Measurements from ENCODE around the gene TSPAN1.

The TSPAN1 gene

GRCh38 chr1:46166521-46167462 lies 8.1 kb upstream of the TSPAN1 start:
- peak; percentile 32 for DNase-seq (ENCODE audit: low spot score)

DNA sequence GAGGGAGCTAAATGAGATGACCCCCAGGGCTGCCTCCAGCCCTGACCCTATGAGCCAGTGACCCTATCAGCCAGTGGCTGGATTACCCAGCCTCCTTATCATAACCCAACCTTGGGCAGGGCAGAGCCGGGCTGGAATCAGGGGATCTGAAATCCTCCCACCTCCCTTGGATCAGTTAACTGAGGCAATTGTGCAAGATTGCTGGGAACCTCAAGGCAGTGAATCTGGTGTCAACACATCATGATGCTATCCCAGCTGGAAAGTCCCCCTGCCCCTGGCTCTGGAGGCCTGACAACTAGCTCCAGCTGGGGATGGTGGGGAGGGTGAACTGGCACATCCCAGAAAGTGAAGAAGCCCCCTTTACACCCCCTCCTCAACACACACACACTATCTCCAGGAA lies 6.4 kb upstream of the TSPAN1 start:
- no peak for DNase-seq (ENCODE audit: low spot score)

GRCh38 chr1:46169811-46170454 lies 5.0 kb upstream of the TSPAN1 start:
- no peak for DNase-seq (ENCODE audit: low spot score)

GRCh38 chr1:46171351-46171750 lies 3.5 kb upstream of the TSPAN1 start:
- DNase-seq (ENCODE audit: low spot score): no peak

DNA sequence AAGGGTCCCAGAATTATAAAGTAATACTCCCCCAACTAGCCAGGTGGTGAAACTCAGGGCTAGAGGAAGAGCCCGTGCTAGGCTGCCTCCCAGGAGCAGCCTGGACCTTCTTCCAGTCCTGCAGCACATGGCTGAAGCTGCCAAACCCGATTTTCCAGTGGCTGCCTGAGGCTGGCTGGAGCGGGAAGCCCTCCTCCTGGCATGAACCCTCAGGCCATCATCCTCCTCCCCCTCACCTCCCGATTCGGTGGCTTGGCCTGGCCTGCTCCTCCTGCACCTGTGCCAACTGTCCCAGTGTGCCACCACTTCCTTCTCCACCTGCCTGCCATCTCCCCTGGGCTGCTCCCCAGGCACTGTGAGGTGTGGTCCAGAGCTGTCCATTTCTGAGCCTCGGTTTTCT lies 3.0 kb upstream of the TSPAN1 start:
- DNase-seq (ENCODE audit: low spot score): no peak

- DNase-seq (ENCODE audit: low spot score): no peak
Observed at GRCh38 chr1:46172321-46172720, 2.6 kb upstream of the TSPAN1 start.

DNA sequence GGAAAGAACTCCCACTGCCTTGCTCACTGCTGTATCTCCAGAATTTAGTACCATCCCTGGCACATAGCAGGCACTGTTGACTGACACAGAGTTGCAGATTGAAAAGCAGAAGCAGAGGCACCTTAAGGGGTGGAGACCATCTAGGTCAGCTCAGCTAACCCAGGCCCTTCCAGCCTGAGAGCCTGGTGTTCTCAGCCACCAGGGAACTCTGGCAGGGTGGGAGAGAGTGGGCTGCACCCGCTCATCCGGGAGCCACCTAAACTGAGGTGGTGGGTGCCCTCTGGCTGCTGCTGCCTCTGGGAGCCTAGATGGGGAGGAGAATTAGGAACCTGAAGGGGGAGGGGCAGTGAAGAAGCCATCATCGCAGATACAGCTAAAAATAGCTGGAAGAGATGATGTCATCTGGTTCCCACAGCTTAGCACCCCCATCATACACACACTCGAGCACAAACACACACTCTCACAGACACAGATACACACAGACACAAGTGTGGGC lies 1.5 kb upstream of the TSPAN1 start:
- DNase-seq (ENCODE audit: low spot score): no peak

GRCh38 chr1:46175243-46175642 lies 356 bp downstream of the TSPAN1 start:
- DNase-seq (ENCODE audit: low spot score): no peak

DNA sequence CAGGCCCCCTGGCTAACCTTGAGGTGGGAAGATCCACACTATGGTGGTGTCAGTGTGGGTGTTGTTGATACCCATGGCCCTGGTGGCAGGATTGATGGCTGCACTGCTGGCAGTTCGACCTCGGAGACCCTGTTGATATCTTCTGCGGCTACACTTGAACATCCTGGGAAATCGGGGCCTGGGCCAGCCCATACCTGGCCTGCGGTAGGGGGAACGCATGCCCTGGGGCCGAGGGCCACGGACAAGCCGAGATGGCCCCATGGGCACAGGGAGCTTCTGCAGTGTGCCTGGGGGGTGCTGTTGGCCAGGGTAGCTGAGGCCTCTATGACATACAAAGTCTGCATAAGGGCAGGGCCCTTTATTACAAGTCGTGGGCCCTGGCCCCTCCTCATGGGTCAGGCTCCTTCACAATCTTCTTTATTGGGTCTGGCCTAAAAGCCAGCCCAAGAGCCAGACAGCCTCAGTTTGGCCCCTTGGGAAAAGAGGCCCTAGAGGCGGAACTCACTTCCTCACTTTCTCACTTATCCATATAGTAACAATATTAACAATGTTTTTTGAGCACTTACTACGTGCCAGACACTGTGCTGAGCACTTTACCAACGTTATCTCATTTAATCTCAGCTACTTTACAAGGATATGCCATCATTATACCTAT lies 1.5 kb downstream of the TSPAN1 start, which contains the start of gene P3R3URF:
Gene P3R3URF, minus strand, starts transcription at position 278 of the 655 bp plus-strand sequence. Its CDS starts 17 bp downstream, at position 261.
- no peak for DNase-seq (ENCODE audit: low spot score)

- DNase-seq (ENCODE audit: low spot score): peak; percentile 72
Observed at GRCh38 chr1:46179138-46180081, 4.5 kb downstream of the TSPAN1 start.

DNA sequence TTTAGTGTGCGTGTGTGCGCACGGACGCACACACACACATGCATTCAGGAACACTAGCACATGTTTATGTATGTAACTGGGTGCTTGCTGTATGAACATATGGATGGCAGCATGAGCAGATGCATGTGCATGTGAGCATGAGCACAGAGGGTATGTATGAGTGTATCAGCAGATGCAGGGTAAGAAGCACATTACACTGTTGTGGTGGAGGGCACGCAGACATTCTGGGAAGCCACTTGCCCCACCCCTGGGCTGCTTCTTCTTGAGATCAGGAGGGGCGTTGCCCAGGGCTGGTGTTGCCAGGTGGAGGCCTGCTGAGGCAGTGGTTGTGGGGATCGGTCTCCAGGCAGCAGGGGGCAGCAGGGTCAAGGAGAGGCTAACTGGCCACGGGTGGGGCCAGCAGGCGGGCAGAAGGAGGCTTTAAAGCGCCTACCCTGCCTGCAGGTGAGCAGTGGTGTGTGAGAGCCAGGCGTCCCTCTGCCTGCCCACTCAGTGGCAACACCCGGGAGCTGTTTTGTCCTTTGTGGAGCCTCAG lies 5.3 kb downstream of the TSPAN1 start:
- DNase-seq (ENCODE audit: low spot score): no peak

GRCh38 chr1:46181343-46182260 lies 6.7 kb downstream of the TSPAN1 start:
- DNase-seq (ENCODE audit: low spot score): no peak

- DNase-seq (ENCODE audit: low spot score): no peak
Observed at GRCh38 chr1:46183079-46183847, 8.4 kb downstream of the TSPAN1 start.

DNA sequence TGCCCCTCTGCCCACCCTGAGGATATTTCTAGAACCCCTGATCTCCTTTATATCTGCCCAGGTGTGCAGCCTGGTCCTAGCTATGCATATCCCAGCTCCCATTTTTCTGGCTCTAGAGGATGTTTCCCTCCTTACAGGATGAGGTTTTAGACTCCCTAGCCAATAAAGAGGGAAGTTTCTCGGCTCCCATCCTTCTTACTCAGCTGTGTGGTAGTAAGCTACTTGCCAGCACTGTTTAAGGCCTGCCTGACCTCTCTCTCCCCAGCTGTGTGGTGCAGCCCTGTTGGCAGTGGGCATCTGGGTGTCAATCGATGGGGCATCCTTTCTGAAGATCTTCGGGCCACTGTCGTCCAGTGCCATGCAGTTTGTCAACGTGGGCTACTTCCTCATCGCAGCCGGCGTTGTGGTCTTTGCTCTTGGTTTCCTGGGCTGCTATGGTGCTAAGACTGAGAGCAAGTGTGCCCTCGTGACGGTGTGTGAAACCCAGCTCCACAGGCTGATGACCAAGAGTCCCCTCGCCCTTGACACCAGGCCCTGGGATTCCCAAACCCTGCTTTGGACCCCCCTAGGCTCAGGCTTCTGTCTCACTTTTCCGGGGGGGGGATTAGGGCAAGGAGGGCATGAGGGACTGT lies 9.2 kb downstream of the TSPAN1 start:
- DNase-seq (ENCODE audit: low spot score): no peak

DNA sequence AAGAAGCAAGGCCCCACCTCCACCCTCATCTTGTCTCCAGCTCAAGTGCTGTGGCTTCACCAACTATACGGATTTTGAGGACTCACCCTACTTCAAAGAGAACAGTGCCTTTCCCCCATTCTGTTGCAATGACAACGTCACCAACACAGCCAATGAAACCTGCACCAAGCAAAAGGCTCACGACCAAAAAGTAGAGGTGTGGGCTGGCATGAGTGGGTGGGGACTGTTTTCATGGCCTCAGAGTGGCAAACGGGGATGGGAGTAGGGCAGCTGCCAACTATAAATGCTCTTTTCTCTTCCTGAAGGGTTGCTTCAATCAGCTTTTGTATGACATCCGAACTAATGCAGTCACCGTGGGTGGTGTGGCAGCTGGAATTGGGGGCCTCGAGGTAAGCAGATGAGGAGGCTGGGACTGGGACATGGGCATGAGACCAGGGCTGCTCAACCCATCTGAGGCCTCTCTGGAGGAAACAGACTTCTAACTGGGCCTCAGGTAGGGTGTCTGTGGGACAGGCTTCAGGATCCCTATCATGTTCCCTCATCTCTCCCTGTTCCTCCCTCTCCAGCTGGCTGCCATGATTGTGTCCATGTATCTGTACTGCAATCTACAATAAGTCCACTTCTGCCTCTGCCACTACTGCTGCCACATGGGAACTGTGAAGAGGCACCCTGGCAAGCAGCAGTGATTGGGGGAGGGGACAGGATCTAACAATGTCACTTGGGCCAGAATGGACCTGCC lies 10.2 kb downstream of the TSPAN1 start:
- no peak for DNase-seq (ENCODE audit: low spot score)

- DNase-seq (ENCODE audit: low spot score): no peak
Observed at GRCh38 chr1:46186076-46186475, 11.2 kb downstream of the TSPAN1 start.

DNA sequence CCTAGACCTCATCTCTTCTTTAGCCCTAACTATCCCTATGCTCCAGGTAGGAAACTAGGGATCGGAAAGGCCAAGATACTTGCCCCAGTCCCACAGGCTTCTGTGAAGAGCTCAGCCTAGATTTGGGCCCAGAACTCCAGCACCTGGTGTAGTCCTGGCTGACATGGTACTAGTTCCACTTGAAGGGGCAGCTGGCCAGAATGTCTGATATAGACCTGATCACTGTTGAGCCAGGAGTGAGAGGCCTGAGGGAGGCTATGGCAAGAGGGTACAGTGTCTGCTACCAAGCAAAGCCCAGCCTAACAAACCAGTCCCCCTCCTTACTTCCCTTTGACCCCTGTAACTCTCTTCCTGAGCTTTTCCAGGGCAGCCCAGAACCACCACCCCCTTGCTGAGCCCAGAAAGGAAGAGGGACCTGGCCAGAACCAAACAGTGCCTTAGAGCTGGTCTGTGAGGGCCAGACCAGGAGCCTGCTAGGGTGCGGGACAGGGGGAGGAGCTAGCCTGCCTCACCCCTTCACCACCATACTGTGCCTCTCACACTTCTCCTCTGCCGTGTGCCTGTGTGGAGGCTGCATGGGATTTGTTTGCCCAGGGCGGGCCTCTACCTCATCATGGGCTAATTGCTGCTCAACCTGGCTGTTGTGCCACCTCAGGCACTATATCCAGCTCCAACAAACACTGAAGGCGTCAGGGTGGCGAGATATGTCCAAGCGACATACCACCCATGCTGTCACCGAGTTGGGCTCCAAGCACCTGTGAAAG lies 12.4 kb downstream of the TSPAN1 start:
- no peak for DNase-seq (ENCODE audit: low spot score)

Data from CD4-positive, alpha-beta T cell treated with Interleukin-2 at 100 ng/mL for 4 hours (primary cell).